Esophagus muscularis mucosa (tissue), 4 donors: ENCODE data around the gene IPCEF1. TPM values are rescaled to one million over a fixed set of nuclear protein-coding genes. Genes with fewer than 3 reads are reported as not detected.

Experiments used
- DNase-seq: peaks from one replicate; pipeline ENCODE4 v3.0.0-alpha.2; 2017; ENCODE audit errors: extremely low spot score
- H3K27ac ChIP-seq, 4 donors: fragments of 200-600 bp; sonication (generic); replicated peaks in 1 of 4; 1 replicate in 3 of 4; 2 replicates in 1 of 4; pipeline ENCODE4 v1.5.1; 2016 to 2019; ENCODE audit warnings: mild to moderate bottlenecking in 1 of 4
- H3K27me3 ChIP-seq, 4 donors: fragments of 200-600 bp; sonication (generic); one replicate each; pipeline versions ENCODE4 v1.5.1 to v1.6.0; 2016 to 2019
- H3K36me3 ChIP-seq, 4 donors: fragments of 200-600 bp; sonication (generic); one replicate each; pipeline ENCODE4 v1.5.1; 2016 to 2019
- H3K4me1 ChIP-seq, 4 donors: fragments of 200-600 bp; sonication (generic); one replicate each; pipeline ENCODE4 v1.5.1; 2016 to 2019
- H3K4me3 ChIP-seq, 4 donors: fragments of 200-600 bp; sonication (generic); 1 replicate in 2 of 4; 2 replicates in 2 of 4; pipeline ENCODE4 v1.5.1; 2016 to 2019; ENCODE audit warnings: mild to moderate bottlenecking in 4 of 4, moderate library complexity in 1 of 4
- H3K9me3 ChIP-seq, 4 donors: fragments of 200-600 bp; sonication (generic); 1 replicate in 3 of 4; 2 replicates in 1 of 4; pipeline ENCODE4 v1.5.1; 2016 to 2019
- EP300 ChIP-seq: sonication (generic); formaldehyde crosslinking; IDR thresholded peaks from one replicate; pipeline ENCODE4 v1.6.1; 2017; ENCODE audit warnings: antibody characterized with exemption
- POLR2A ChIP-seq: fragments of 450-650 bp; IDR thresholded peaks from one replicate; pipeline ENCODE4 v1.6.1; 2017; ENCODE audit warnings: antibody characterized with exemption, moderate library complexity, mild to moderate bottlenecking, low read depth
- POLR2AphosphoS5 ChIP-seq, 2 donors: sonication (generic); formaldehyde crosslinking; IDR thresholded peaks; one replicate each; pipeline ENCODE4 v1.6.1; 2017; ENCODE audit warnings: antibody characterized with exemption in 2 of 2
- WGBS: methylation state at CpG from one replicate; pipeline ENCODE4 v1.1.5; 2018; 5-methylcytosine and 5-hydroxymethylcytosine counted together
- intact Hi-C: fragments of 100-400 bp; cut with DNase I; formaldehyde crosslinking; loops from one replicate; pipeline ENCODE4 v1.15.1; 2023
- total RNA-seq, 4 donors: library from RNA; depleted of rRNA; stranded (reverse); fragments of >200 nt; gene quantifications; one replicate each; pipeline versions ENCODE4 v1.1.0 to v1.2.1, GENCODE V29; 2016
- TF ChIP-seq, protein P1 (sequence below), 3 experiments: fragments of 200-600 bp in 2 of 3; fragments of 450-650 bp in 1 of 3; sonication (generic) in 2 of 3; IDR thresholded peaks; one replicate each; pipeline ENCODE4 v1.5.1; 2017 to 2019; ENCODE audit warnings: antibody characterized with exemption in 3 of 3, mild to moderate bottlenecking in 2 of 3, moderate library complexity in 1 of 3

Gene IPCEF1
- total RNA-seq, 4 donors from 2014 or later, result 0.63 to 2.7 (median 1.2) TPM

DNA sequence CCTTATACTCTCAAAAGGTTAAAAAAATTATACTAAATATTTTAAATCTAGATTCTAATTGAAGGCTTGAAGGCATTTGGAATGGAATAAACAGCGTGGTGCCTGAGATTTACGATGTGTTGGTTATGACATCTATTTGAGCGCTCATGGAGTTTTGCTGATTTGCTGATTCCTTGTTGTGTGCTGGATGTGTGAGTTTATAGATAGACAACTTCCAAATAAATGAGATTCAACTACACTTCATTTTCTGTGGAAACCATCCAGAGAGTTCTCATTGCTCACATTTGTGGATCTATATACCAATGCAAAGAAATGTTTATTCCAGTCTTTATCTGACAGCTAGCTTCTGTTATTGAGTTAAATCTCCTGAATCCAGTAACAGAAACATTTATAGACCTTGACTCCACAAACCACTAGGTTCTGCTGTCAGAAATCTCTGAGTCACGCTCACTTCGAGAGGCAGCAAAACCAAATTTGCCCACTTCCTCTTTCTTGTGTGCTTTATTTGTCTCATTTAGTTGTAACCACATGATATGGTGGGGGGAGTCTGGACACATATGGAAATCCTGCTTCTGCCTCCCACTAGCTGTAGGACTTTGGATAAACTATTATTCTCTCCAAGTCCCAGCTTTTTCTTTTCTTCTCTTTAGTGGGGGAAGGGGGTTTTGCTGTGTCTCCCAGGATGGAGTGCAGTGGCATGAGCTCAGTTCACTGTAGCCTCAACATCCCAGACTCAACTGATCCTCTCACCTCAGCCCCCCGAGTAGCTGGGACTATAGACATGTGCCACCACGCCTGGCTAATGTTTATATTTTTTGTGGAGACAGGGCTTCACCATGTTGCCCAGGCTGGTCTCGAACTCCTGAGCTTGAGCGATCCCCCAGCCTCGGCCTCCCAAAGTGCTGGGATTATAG is 54.5 kb downstream of the IPCEF1 start:
- no peaks in the 10 kb centered on the region for H3K36me3 ChIP-seq
- H3K27me3 ChIP-seq, result no peaks in the 10 kb centered on the region
- no peaks in the 10 kb centered on the region for H3K9me3 ChIP-seq
- TF ChIP-seq POLR2AphosphoS5 (IDR thresholded peaks at IDR 0.05), result no peak
- TF ChIP-seq, protein P1, sequence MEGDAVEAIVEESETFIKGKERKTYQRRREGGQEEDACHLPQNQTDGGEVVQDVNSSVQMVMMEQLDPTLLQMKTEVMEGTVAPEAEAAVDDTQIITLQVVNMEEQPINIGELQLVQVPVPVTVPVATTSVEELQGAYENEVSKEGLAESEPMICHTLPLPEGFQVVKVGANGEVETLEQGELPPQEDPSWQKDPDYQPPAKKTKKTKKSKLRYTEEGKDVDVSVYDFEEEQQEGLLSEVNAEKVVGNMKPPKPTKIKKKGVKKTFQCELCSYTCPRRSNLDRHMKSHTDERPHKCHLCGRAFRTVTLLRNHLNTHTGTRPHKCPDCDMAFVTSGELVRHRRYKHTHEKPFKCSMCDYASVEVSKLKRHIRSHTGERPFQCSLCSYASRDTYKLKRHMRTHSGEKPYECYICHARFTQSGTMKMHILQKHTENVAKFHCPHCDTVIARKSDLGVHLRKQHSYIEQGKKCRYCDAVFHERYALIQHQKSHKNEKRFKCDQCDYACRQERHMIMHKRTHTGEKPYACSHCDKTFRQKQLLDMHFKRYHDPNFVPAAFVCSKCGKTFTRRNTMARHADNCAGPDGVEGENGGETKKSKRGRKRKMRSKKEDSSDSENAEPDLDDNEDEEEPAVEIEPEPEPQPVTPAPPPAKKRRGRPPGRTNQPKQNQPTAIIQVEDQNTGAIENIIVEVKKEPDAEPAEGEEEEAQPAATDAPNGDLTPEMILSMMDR (IDR thresholded peaks at IDR 0.05), result no peak
- WGBS, result 83% methylated on average over 10 of the region's 10 CpGs
- no peak overlapping the region for H3K4me3 ChIP-seq
- H3K4me1 ChIP-seq, result peaks cover 9 to 14% (median 11%) of the 10 kb centered on the region in 4 donors
- intact Hi-C loops, result no loop called here
- no peak overlapping the region for H3K27ac ChIP-seq
- no peak for DNase-seq

DNA sequence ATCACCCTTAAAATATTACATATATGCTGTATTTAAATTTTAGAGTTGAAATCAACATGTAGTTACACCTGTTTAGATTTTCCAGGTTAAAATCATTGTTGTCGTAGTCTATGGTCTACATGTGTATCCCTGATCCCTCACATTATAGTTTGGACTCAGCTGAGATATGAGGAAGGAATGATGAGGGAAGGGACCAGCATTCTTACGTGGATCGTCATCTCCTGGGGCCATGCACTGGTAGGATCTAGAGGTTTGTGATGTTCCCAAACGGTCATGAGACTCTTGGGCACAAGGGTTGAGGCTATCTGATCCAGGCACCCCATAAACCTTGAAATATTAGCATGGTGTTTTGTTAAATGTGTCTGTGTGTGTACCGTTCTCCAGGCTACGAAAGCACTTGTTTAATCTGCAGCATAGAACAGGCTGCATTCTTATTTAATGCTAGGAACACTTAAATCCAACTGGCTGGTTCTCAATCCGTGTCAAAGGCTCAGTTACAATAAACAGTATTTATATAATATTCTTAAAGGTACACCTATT is 55.4 kb downstream of the IPCEF1 start:
- no peak for TF ChIP-seq EP300
- TF ChIP-seq POLR2AphosphoS5 (IDR thresholded peaks at IDR 0.05), result no peak
- TF ChIP-seq, protein P1 (IDR thresholded peaks at IDR 0.05), result no peak
- no peak for TF ChIP-seq POLR2A
- WGBS, result 65% methylated on average over 7 of the region's 7 CpGs
- Histone ChIP-seq H3K4me3 (no peak overlapping the region), H3K9me3 (no peaks in the 10 kb centered on the region), H3K27ac (no peak overlapping the region), H3K36me3 (no peaks in the 10 kb centered on the region), H3K27me3 (no peaks in the 10 kb centered on the region), H3K4me1 (peaks cover 9 to 14% (median 11%) of the 10 kb centered on the region in 4 donors)
- intact Hi-C loops, result no loop called here
- DNase-seq, result no peak

DNA sequence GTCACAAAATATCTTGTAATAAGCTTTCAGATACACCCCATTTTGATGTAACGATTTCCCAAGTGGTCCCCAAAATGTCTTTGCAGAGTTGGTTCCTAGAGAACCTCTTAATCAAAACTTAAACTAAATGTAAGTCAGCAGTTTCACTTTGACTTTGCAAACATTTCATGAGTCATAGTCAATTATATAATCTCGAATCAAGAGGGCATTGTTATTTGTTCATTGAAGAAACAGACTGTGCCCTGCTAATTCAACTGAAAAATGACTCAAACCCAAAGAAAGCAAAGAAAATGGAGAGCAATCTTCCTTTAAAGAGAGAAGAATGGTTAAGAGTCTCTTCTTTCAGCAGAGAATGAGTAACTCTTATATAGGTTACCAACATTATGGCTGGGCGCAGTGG is 58.3 kb downstream of the IPCEF1 start:
- H3K4me1 ChIP-seq, result peaks cover 9 to 14% (median 11%) of the 10 kb centered on the region in 4 donors
- no peak overlapping the region for H3K4me3 ChIP-seq
- intact Hi-C loops, result no loop called here

DNA sequence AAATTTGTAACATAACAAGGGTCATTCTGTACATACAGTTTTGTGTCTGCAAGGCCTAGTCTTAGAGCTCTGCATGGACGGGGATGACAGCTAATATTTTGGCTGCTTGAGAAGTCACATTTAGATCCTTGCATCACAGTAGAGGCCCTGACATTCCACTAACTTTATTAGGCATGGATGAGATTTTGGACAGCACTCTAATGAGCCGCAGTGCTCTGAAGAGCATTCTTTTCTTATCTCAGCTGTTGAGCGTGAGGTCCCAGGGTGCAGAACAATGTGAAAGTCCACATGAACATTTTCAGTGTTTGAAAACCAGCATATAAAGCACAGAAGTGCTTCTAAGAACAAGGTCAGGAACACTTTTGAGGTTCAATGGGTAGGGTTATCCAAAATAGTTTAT is 58.9 kb downstream of the IPCEF1 start:
- WGBS, result 73% methylated on average over 3 of the region's 3 CpGs
- Histone ChIP-seq H3K4me1 (peaks cover 9 to 14% (median 11%) of the 10 kb centered on the region in 4 donors), H3K27ac (no peak overlapping the region), H3K27me3 (no peaks in the 10 kb centered on the region), H3K36me3 (no peaks in the 10 kb centered on the region), H3K9me3 (no peaks in the 10 kb centered on the region), H3K4me3 (no peak overlapping the region)
- TF ChIP-seq POLR2AphosphoS5 (IDR thresholded peaks at IDR 0.05) (no peak), POLR2A (no peak), EP300 (no peak)
- TF ChIP-seq, protein P1 (IDR thresholded peaks at IDR 0.05), result no peak
- no peak for DNase-seq
- intact Hi-C loops, result no loop called here

More for the DNA sequence above, 58.3 kb downstream of the IPCEF1 start:
- DNase-seq, result no peak
- Histone ChIP-seq H3K27ac (no peak overlapping the region), H3K27me3 (no peaks in the 10 kb centered on the region), H3K9me3 (no peaks in the 10 kb centered on the region), H3K36me3 (no peaks in the 10 kb centered on the region)
- TF ChIP-seq POLR2AphosphoS5 (IDR thresholded peaks at IDR 0.05) (no peak), EP300 (no peak), POLR2A (no peak)
- TF ChIP-seq, protein P1 (IDR thresholded peaks at IDR 0.05), result no peak
- WGBS, result 63% methylated on average over 3 of the region's 3 CpGs
